Measurements from ENCODE around the gene GALNT2. TPM values are rescaled to one million over a fixed set of nuclear protein-coding genes. Genes with fewer than 3 reads are reported as not detected.

Gene GALNT2
- polyA plus RNA-seq, 2 donors: 11.2 to 15.3 TPM

GRCh38 chr1:230316864-230317745 is 250.1 kb downstream of the GALNT2 start:
- Histone ChIP-seq H3K27ac (ENCODE audit: low read depth in 2 of 2, low read length in 1 of 2) (no peak overlapping the region), H3K36me3 (ENCODE audit: control insufficient read depth in 2 of 2, insufficient read depth in 2 of 2, low read length in 1 of 2) (no peaks in the 10 kb centered on the region), H3K4me3 (ENCODE audit: low read depth in 1 of 2, low read length in 2 of 2) (no peak overlapping the region), H3K9me3 (ENCODE audit: control insufficient read depth in 2 of 2, insufficient read depth in 1 of 2, low read depth in 1 of 2, low read length in 1 of 2) (no peaks in the 10 kb centered on the region), H3K27me3 (ENCODE audit: control insufficient read depth in 1 of 2, insufficient read depth in 2 of 2, low read length in 2 of 2) (no peaks in the 10 kb centered on the region), H3K4me1 (ENCODE audit: control insufficient read depth in 2 of 2, insufficient read depth in 2 of 2, low read length in 1 of 2) (no peaks in the 10 kb centered on the region)
- 85 to 88% methylated on average over 23 of the region's 23 CpGs for WGBS, 2 donors

DNA sequence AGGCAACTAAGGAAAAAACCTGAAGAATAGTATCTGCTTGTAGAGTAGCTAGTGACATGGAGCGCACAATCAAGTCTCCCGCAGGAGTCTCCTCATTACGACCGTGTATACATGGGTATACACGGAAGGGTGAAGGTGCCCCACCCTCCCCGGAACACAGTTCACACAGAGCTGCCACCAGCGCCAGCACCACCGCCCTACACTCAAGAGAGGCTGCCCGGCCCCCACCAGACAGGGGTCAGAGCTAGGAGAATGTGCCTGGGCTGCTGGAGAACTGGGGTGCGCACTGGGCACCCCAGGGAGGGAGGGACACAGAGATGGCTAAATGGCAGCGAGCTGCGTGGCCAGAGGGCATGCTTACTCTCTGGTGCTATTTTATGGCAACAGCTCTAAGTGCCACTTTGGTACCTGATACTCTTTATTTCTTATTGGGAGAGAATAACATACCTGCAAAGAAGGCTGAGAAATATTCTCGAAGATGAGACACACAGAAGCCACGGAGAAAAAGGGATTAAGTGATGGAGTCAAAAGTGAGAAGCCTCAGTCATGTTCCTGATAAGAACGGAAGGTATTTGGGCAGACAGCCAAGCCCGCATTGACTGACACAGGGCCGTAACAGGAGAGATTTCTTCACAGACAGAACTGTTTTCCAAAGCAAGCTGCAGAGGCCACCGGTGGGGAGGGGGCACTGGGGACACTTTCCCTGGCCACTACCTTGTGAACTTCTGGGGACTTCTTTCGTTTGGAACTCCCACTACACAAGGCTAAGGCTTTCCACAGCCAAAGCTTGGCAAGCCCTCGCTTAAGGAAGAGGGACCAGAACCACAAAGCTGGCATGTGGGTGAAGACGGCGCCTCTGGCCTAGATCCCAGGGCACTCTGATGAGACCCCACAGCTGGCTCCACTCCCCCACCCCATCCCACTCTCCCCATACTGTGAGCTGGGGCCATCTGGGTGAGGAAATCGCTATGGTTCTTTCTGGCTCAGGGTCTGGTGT is 251.1 kb downstream of the GALNT2 start:
- no peaks in the 10 kb centered on the region for H3K9me3 ChIP-seq (ENCODE audit: control insufficient read depth in 2 of 2, insufficient read depth in 1 of 2, low read depth in 1 of 2, low read length in 1 of 2)
- H3K4me1 ChIP-seq (ENCODE audit: control insufficient read depth in 2 of 2, insufficient read depth in 2 of 2, low read length in 1 of 2): no peaks in the 10 kb centered on the region
- H3K4me3 ChIP-seq (ENCODE audit: low read depth in 1 of 2, low read length in 2 of 2): no peak overlapping the region
- WGBS, 2 donors: 62 to 72% methylated on average over 23 of the region's 23 CpGs
- no peak overlapping the region for H3K27ac ChIP-seq (ENCODE audit: low read depth in 2 of 2, low read length in 1 of 2)
- H3K27me3 ChIP-seq (ENCODE audit: control insufficient read depth in 1 of 2, insufficient read depth in 2 of 2, low read length in 2 of 2): no peaks in the 10 kb centered on the region
- H3K36me3 ChIP-seq (ENCODE audit: control insufficient read depth in 2 of 2, insufficient read depth in 2 of 2, low read length in 1 of 2): no peaks in the 10 kb centered on the region

DNA sequence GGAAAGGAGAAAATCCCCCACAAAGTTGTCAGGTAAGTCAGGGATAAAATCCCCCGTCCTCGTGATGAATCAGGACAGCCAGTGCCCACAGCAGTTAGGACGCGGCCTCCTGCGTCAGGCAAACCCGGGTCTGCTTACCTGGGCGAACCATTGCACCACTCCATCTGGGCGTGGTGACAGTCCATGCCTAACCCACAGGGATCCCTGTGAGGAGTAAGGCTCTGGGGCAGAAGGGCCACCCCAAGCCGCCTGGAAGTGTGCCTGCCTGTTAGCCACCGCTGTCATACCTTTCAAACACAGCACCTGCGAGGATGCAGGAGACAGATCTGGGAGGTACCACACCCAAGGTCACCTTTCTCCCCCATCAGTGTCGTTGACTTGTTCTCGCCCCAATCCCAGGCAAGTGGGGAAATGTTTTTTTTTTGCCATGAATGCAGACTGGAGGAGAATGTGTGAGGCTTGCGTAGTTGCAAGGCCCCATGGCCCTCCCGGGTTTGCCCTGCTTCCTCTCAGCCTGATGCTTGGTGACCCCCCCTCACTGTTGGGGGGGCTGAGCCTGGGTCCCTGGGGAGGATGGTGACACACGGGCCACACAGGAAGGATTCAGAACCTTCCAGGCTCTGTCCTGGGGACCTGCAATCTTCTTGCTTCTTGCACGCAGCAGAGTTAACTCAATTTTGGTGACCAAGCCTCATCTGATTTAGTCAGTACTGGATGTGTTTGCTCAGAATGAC is 252.1 kb downstream of the GALNT2 start:
- H3K4me1 ChIP-seq (ENCODE audit: control insufficient read depth in 2 of 2, insufficient read depth in 2 of 2, low read length in 1 of 2): no peaks in the 10 kb centered on the region
- H3K27me3 ChIP-seq (ENCODE audit: control insufficient read depth in 1 of 2, insufficient read depth in 2 of 2, low read length in 2 of 2): no peaks in the 10 kb centered on the region
- H3K9me3 ChIP-seq (ENCODE audit: control insufficient read depth in 2 of 2, insufficient read depth in 1 of 2, low read depth in 1 of 2, low read length in 1 of 2): no peaks in the 10 kb centered on the region
- no peak overlapping the region for H3K4me3 ChIP-seq (ENCODE audit: low read depth in 1 of 2, low read length in 2 of 2)
- no peak overlapping the region for H3K27ac ChIP-seq (ENCODE audit: low read depth in 2 of 2, low read length in 1 of 2)
- no peaks in the 10 kb centered on the region for H3K36me3 ChIP-seq (ENCODE audit: control insufficient read depth in 2 of 2, insufficient read depth in 2 of 2, low read length in 1 of 2)
- 90 to 92% methylated on average over 17 of the region's 17 CpGs for WGBS, 2 donors

GRCh38 chr1:230320804-230321203 is 253.8 kb downstream of the GALNT2 start:
- H3K4me1 ChIP-seq (ENCODE audit: control insufficient read depth in 2 of 2, insufficient read depth in 2 of 2, low read length in 1 of 2): no peaks in the 10 kb centered on the region
- 80 to 83% methylated on average over 4 of the region's 4 CpGs for WGBS, 2 donors
- H3K27ac ChIP-seq (ENCODE audit: low read depth in 2 of 2, low read length in 1 of 2): no peak overlapping the region
- no peaks in the 10 kb centered on the region for H3K9me3 ChIP-seq (ENCODE audit: control insufficient read depth in 2 of 2, insufficient read depth in 1 of 2, low read depth in 1 of 2, low read length in 1 of 2)
- no peaks in the 10 kb centered on the region for H3K27me3 ChIP-seq (ENCODE audit: control insufficient read depth in 1 of 2, insufficient read depth in 2 of 2, low read length in 2 of 2)
- H3K36me3 ChIP-seq (ENCODE audit: control insufficient read depth in 2 of 2, insufficient read depth in 2 of 2, low read length in 1 of 2): no peaks in the 10 kb centered on the region
- no peak overlapping the region for H3K4me3 ChIP-seq (ENCODE audit: low read depth in 1 of 2, low read length in 2 of 2)

- Histone ChIP-seq H3K9me3 (ENCODE audit: control insufficient read depth in 2 of 2, insufficient read depth in 1 of 2, low read depth in 1 of 2, low read length in 1 of 2) (no peaks in the 10 kb centered on the region), H3K27ac (ENCODE audit: low read depth in 2 of 2, low read length in 1 of 2) (no peak overlapping the region), H3K27me3 (ENCODE audit: control insufficient read depth in 1 of 2, insufficient read depth in 2 of 2, low read length in 2 of 2) (no peaks in the 10 kb centered on the region), H3K4me1 (ENCODE audit: control insufficient read depth in 2 of 2, insufficient read depth in 2 of 2, low read length in 1 of 2) (no peaks in the 10 kb centered on the region), H3K36me3 (ENCODE audit: control insufficient read depth in 2 of 2, insufficient read depth in 2 of 2, low read length in 1 of 2) (no peaks in the 10 kb centered on the region), H3K4me3 (ENCODE audit: low read depth in 1 of 2, low read length in 2 of 2) (no peak overlapping the region)
- WGBS, 2 donors: 97% methylated on average over 9 of the region's 9 CpGs
These were observed 254.3 kb downstream of the GALNT2 start for GRCh38 chr1:230321341-230321740.

GRCh38 chr1:230321741-230322420 is 254.8 kb downstream of the GALNT2 start:
- Histone ChIP-seq H3K36me3 (ENCODE audit: control insufficient read depth in 2 of 2, insufficient read depth in 2 of 2, low read length in 1 of 2) (no peaks in the 10 kb centered on the region), H3K4me1 (ENCODE audit: control insufficient read depth in 2 of 2, insufficient read depth in 2 of 2, low read length in 1 of 2) (no peaks in the 10 kb centered on the region), H3K27me3 (ENCODE audit: control insufficient read depth in 1 of 2, insufficient read depth in 2 of 2, low read length in 2 of 2) (no peaks in the 10 kb centered on the region), H3K27ac (ENCODE audit: low read depth in 2 of 2, low read length in 1 of 2) (no peak overlapping the region), H3K4me3 (ENCODE audit: low read depth in 1 of 2, low read length in 2 of 2) (no peak overlapping the region), H3K9me3 (ENCODE audit: control insufficient read depth in 2 of 2, insufficient read depth in 1 of 2, low read depth in 1 of 2, low read length in 1 of 2) (no peaks in the 10 kb centered on the region)
- 83 to 90% methylated on average over 18 of the region's 18 CpGs for WGBS, 2 donors

DNA sequence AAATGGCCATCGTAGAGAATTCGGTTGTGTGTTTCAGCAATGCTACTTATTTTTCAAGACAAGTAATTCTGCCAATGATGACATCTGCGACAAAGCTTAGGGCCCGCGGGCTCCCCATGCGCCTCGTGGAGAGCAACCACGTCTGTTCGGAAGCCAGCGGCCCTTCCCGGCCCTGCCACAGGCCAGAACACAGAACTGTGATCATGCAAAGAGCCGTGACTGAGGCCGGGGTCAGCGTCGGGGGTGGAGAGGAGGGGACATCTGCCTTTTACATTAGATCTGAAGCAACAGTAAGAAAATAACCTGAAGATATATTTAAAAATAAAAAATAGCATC is 255.4 kb downstream of the GALNT2 start:
- Histone ChIP-seq H3K4me1 (ENCODE audit: control insufficient read depth in 2 of 2, insufficient read depth in 2 of 2, low read length in 1 of 2) (no peaks in the 10 kb centered on the region), H3K27ac (ENCODE audit: low read depth in 2 of 2, low read length in 1 of 2) (no peak overlapping the region), H3K27me3 (ENCODE audit: control insufficient read depth in 1 of 2, insufficient read depth in 2 of 2, low read length in 2 of 2) (no peaks in the 10 kb centered on the region), H3K9me3 (ENCODE audit: control insufficient read depth in 2 of 2, insufficient read depth in 1 of 2, low read depth in 1 of 2, low read length in 1 of 2) (no peaks in the 10 kb centered on the region), H3K36me3 (ENCODE audit: control insufficient read depth in 2 of 2, insufficient read depth in 2 of 2, low read length in 1 of 2) (no peaks in the 10 kb centered on the region), H3K4me3 (ENCODE audit: low read depth in 1 of 2, low read length in 2 of 2) (no peak overlapping the region)
- WGBS, 2 donors: 89 to 94% methylated on average over 15 of the region's 15 CpGs

- no peaks in the 10 kb centered on the region for H3K9me3 ChIP-seq (ENCODE audit: control insufficient read depth in 2 of 2, insufficient read depth in 1 of 2, low read depth in 1 of 2, low read length in 1 of 2)
- H3K27me3 ChIP-seq (ENCODE audit: control insufficient read depth in 1 of 2, insufficient read depth in 2 of 2, low read length in 2 of 2): no peaks in the 10 kb centered on the region
- no peaks in the 10 kb centered on the region for H3K4me1 ChIP-seq (ENCODE audit: control insufficient read depth in 2 of 2, insufficient read depth in 2 of 2, low read length in 1 of 2)
- H3K27ac ChIP-seq (ENCODE audit: low read depth in 2 of 2, low read length in 1 of 2): no peak overlapping the region
- H3K36me3 ChIP-seq (ENCODE audit: control insufficient read depth in 2 of 2, insufficient read depth in 2 of 2, low read length in 1 of 2): no peaks in the 10 kb centered on the region
- WGBS, 2 donors: 90 to 91% methylated on average over 23 of the region's 23 CpGs
- H3K4me3 ChIP-seq (ENCODE audit: low read depth in 1 of 2, low read length in 2 of 2): no peak overlapping the region
These were observed 256.0 kb downstream of the GALNT2 start for GRCh38 chr1:230322967-230323547.
